ENCODE results near the gene ADRM1. TPM values are rescaled to one million over a fixed set of nuclear protein-coding genes. Genes with fewer than 3 reads are reported as not detected.
A peak's percentile ranks its signal among the peaks of the same experiment; 100 is the strongest.

ADRM1 gene
- total and polyA plus RNA-seq, 8 donors = 30.0 to 96.9 (median 43.5) TPM

- H3K4me3 ChIP-seq = no peak overlapping the region
- peaks cover 0 to 36% of the 10 kb centered on the region in 2 donors for H3K36me3 ChIP-seq
- H3K27me3 ChIP-seq = peaks cover 0 to 15% of the 10 kb centered on the region in 2 donors
- ATAC-seq (no peak), DNase-seq (peak in 1 of 4 donors; percentile 67)
- intact Hi-C loops (cut with DNase I) = no loop called here
- H3K9me3 ChIP-seq = no peaks in the 10 kb centered on the region
- no peak for TF ChIP-seq CTCF (IDR thresholded peaks at IDR 0.05)
- peak overlapping the region; percentile 81 to 84 for H3K27ac ChIP-seq
- H3K4me1 ChIP-seq = peaks cover 37 to 70% of the 10 kb centered on the region in 2 donors
Observed at GRCh38 chr20:62354811-62355341, 52.1 kb downstream of the ADRM1 start.

- peaks cover 0 to 33% of the 10 kb centered on the region in 2 donors for H3K36me3 ChIP-seq
- peaks cover 37 to 68% of the 10 kb centered on the region in 2 donors for H3K4me1 ChIP-seq
- intact Hi-C loops (cut with DNase I) = no loop called here
- H3K4me3 ChIP-seq = no peak overlapping the region
- H3K9me3 ChIP-seq = no peaks in the 10 kb centered on the region
- peak; percentile 34 for ATAC-seq
- TF ChIP-seq CTCF (IDR thresholded peaks at IDR 0.05) = no peak
- H3K27ac ChIP-seq = peak overlapping the region; percentile 81 to 84
- peak in 1 of 4 donors; percentile 46 for DNase-seq
- H3K27me3 ChIP-seq = peaks cover 0 to 15% of the 10 kb centered on the region in 2 donors
Observed at GRCh38 chr20:62355516-62355877, 52.7 kb downstream of the ADRM1 start.

GRCh38 chr20:62355878-62356588 lies 53.2 kb downstream of the ADRM1 start:
- H3K27me3 ChIP-seq = peaks cover 0 to 15% of the 10 kb centered on the region in 2 donors
- H3K4me3 ChIP-seq = no peak overlapping the region
- no peak for ATAC-seq
- intact Hi-C loops (cut with DNase I) = no loop called here
- H3K36me3 ChIP-seq = peaks cover 0 to 28% of the 10 kb centered on the region in 2 donors
- H3K4me1 ChIP-seq = peaks cover 37 to 70% of the 10 kb centered on the region in 2 donors
- peak in 2 of 4 donors; percentile 47 to 72 for DNase-seq
- no peak for TF ChIP-seq CTCF (IDR thresholded peaks at IDR 0.05)
- no peaks in the 10 kb centered on the region for H3K9me3 ChIP-seq
- H3K27ac ChIP-seq = peak overlapping the region; percentile 81 to 84

GRCh38 chr20:62356589-62357186 lies 53.9 kb downstream of the ADRM1 start:
- Histone ChIP-seq H3K27ac (peak overlapping the region; percentile 81 to 84), H3K4me3 (no peak overlapping the region), H3K36me3 (peaks cover 0 to 21% of the 10 kb centered on the region in 2 donors), H3K9me3 (no peaks in the 10 kb centered on the region), H3K4me1 (peaks cover 42 to 76% of the 10 kb centered on the region in 2 donors), H3K27me3 (peaks cover 0 to 15% of the 10 kb centered on the region in 2 donors)
- DNase-seq (peak in 1 of 4 donors; percentile 59), ATAC-seq (no peak)
- intact Hi-C loops (cut with DNase I) = no loop called here
- TF ChIP-seq CTCF (IDR thresholded peaks at IDR 0.05) = no peak

- peaks cover 42 to 81% of the 10 kb centered on the region in 2 donors for H3K4me1 ChIP-seq
- ATAC-seq = no peak
- H3K36me3 ChIP-seq = peaks cover 0 to 18% of the 10 kb centered on the region in 2 donors
- H3K27ac ChIP-seq = peak overlapping the region; percentile 81 to 84
- H3K9me3 ChIP-seq = no peaks in the 10 kb centered on the region
- intact Hi-C loops (cut with DNase I) = no loop called here
- peak in 2 of 4 donors; percentile 54 to 84 for DNase-seq
- H3K4me3 ChIP-seq = no peak overlapping the region
- no peak for TF ChIP-seq CTCF (IDR thresholded peaks at IDR 0.05)
- H3K27me3 ChIP-seq = peaks cover 0 to 15% of the 10 kb centered on the region in 2 donors
Observed at GRCh38 chr20:62357187-62357667, 54.4 kb downstream of the ADRM1 start.

All from left lung (tissue), 10 donors.